Astrocyte of the cerebellum (primary cell): Measurements from ENCODE around the gene C2orf72.
"Not testable (repeated sequence)": the region's sequence is repeated elsewhere in the genome, so short reads cannot be mapped to it uniquely, and the experiment has no call there.

Experiments
- DNase-seq: peaks from one replicate; pipeline ENCODE4 v3.0.0-alpha.2; 2011; ENCODE audit warnings: low read depth
- H3K4me3 ChIP-seq: 2 replicates; pipeline ENCODE4 v1.5.1; 2011; ENCODE audit warnings: mild to moderate bottlenecking, low read depth, low read length, moderate library complexity
- CTCF ChIP-seq: IDR thresholded peaks from 2 replicates; pipeline ENCODE4 v1.5.1; 2012; ENCODE audit warnings: low read length, low read depth, moderate library complexity, mild to moderate bottlenecking; ENCODE audit errors: missing control alignments
- in situ Hi-C: cut with HindIII; loops from 2 replicates; pipeline ENCODE4 v1.10.0; 2017; ENCODE audit warnings: low sequenced_read_pairs

The C2orf72 gene

GRCh38 chr2:231017231-231017598 is 20.1 kb upstream of the C2orf72 start:
- DNase-seq = no peak
- TF ChIP-seq CTCF = no peak
- H3K4me3 ChIP-seq = no peak overlapping the region
- in situ Hi-C loops = no loop called here

GRCh38 chr2:231018184-231018583 is 19.1 kb upstream of the C2orf72 start:
- H3K4me3 ChIP-seq = no peak overlapping the region
- TF ChIP-seq CTCF = no peak
- in situ Hi-C loops = no loop called here
- DNase-seq = no peak

- DNase-seq, in situ Hi-C loops, H3K4me3 ChIP-seq: not testable (repeated sequence)
Measured at GRCh38 chr2:231025059-231025458, 12.3 kb upstream of the C2orf72 start.

GRCh38 chr2:231028889-231029288 is 8.4 kb upstream of the C2orf72 start:
- H3K4me3 ChIP-seq = no peak overlapping the region
- in situ Hi-C loops = no loop called here
- TF ChIP-seq CTCF = no peak
- DNase-seq = no peak

- H3K4me3 ChIP-seq = no peak overlapping the region
- in situ Hi-C loops = no loop called here
- no peak for TF ChIP-seq CTCF
- DNase-seq = no peak
Measured at GRCh38 chr2:231029563-231029962, 7.8 kb upstream of the C2orf72 start.

GRCh38 chr2:231030725-231031124 is 6.6 kb upstream of the C2orf72 start:
- H3K4me3 ChIP-seq = no peak overlapping the region
- in situ Hi-C loops = no loop called here
- no peak for DNase-seq
- TF ChIP-seq CTCF = no peak

GRCh38 chr2:231032575-231033140 is 4.7 kb upstream of the C2orf72 start:
- no peak for TF ChIP-seq CTCF
- in situ Hi-C loops = no loop called here
- no peak for DNase-seq
- no peak overlapping the region for H3K4me3 ChIP-seq
